ENCODE data around the gene OSGEPL1. TPM values are rescaled to one million over a fixed set of nuclear protein-coding genes. Genes with fewer than 3 reads are reported as not detected.

Gene OSGEPL1
- total and polyA plus RNA-seq, 2 of the 4 experiments (the other 2 are of a cell fraction) = 5.0 to 6.8 TPM

- peak overlapping the region; percentile 51 for H2AK9ac ChIP-seq (replicated peaks; ENCODE audit: low read depth, low read length, poor library complexity)
- no peak overlapping the region; the same call in 1 of the 2 replicates for H4K5ac ChIP-seq (ENCODE audit: low read depth, low read length)
- H3K9me3 ChIP-seq (ENCODE audit: control insufficient read depth, insufficient read depth, low read length) = no peaks in the 10 kb centered on the region
- H3K4me1 ChIP-seq (ENCODE audit: control insufficient read depth, insufficient read depth, low read length) = peaks cover 8% of the 10 kb centered on the region; the same call in 1 of the 2 replicates
- H2AFZ ChIP-seq (replicated peaks; ENCODE audit: low read length, poor library complexity) = peak overlapping the region; percentile 49
- peak overlapping the region in 1 of 2 experiments; percentile 62; a peak in 2 of 4 replicates for H4K8ac ChIP-seq (ENCODE audit: low read depth in 2 of 2, low read length in 2 of 2)
- H3K23ac ChIP-seq (ENCODE audit: low read depth, low read length) = no peak overlapping the region
- no peak for TF ChIP-seq CTCF (conservative IDR thresholded peaks at IDR 0.05; ENCODE audit: low read depth, low read length)
- TF ChIP-seq FOS (IDR thresholded peaks at IDR 0.05; ENCODE audit: low read depth, low read length) = peak; percentile 73
- TF ChIP-seq BHLHE40 (IDR thresholded peaks at IDR 0.05; ENCODE audit: low read depth, low read length) = no peak
- TF ChIP-seq POLR2A (IDR thresholded peaks at IDR 0.05; ENCODE audit: low read depth, low read length) = no peak
- no peak for TF ChIP-seq RAD21 (IDR thresholded peaks at IDR 0.05; ENCODE audit: low read length)
- TF ChIP-seq NFE2L2 (IDR thresholded peaks at IDR 0.05; ENCODE audit: low read depth, low read length) = no peak
- peak; percentile 19; the same call in 1 of the 2 replicates for TF ChIP-seq CEBPB (IDR thresholded peaks at IDR 0.05; ENCODE audit: low read depth, low read length)
- TF ChIP-seq RCOR1 (IDR thresholded peaks at IDR 0.05; ENCODE audit: insufficient replicate concordance, low read length) = no peak
- BruUV-seq (replicated peaks) = no TSS peak
- H3K4ac ChIP-seq (ENCODE audit: low read depth, low read length) = peak overlapping the region; percentile 44; the same call in 1 of the 2 replicates
- dilution Hi-C loops (cut with HindIII; ENCODE audit: low sequenced_read_pairs, unreplicated experiment) (no loop called here), in situ Hi-C loops (cut with MboI; ENCODE audit: low sequenced_read_pairs) (loop anchor here (5.0 kb wide), 1 partner anchor 268 kb away; no protein-coding TSS in a partner anchor), intact Hi-C loops (cut with micrococcal nuclease) (no loop called here)
- H4K91ac ChIP-seq (ENCODE audit: insufficient read depth, low read depth, low read length) = peak overlapping the region; percentile 30; the same call in 1 of the 2 replicates
- H2BK20ac ChIP-seq (ENCODE audit: low read depth, low read length) = peak overlapping the region; percentile 61; the same call in 1 of the 2 replicates
- peak overlapping the region; percentile 23 for H2BK120ac ChIP-seq (ENCODE audit: low read depth, low read length)
- peak overlapping the region; percentile 50; the same call in 1 of the 2 replicates for H3K14ac ChIP-seq (replicated peaks; ENCODE audit: low read depth, low read length)
- CTCF ChIA-PET = interaction anchor here (0.9 to 1.6 kb wide), 3 partner anchors 9 to 224 kb away, joined by 3 to 4 read pairs (median 3); no protein-coding TSS in a partner anchor
- H3K9ac ChIP-seq (ENCODE audit: low read depth, low read length) = no peak overlapping the region
- H2BK15ac ChIP-seq (ENCODE audit: low read depth, low read length) = peak overlapping the region; percentile 8; the same call in 1 of the 3 replicates
- no peaks in the 10 kb centered on the region for H3K27me3 ChIP-seq (ENCODE audit: control insufficient read depth, insufficient read depth, low read length)
- peaks cover 12 to 18% of the 10 kb centered on the region in 2 experiments for H3K79me1 ChIP-seq (ENCODE audit: low read depth in 1 of 2, low read length in 2 of 2)
- peak; percentile 81 for ATAC-seq (ENCODE audit: low read depth)
- POLR2A ChIA-PET (ENCODE audit: unreplicated experiment) = interaction anchor here (0.6 kb wide), 1 partner anchor 37 kb away, joined by 3 read pairs; the partner anchor contains the start of gene OSGEPL1
- peak overlapping the region; percentile 77 for H2BK5ac ChIP-seq (ENCODE audit: low read depth, low read length, poor library complexity, severe bottlenecking)
- WGBS, 2 experiments (ENCODE audit: extremely low coverage in 2 of 2, insufficient read length in 1 of 2) = no CpG with 5 or more reads among the region's 2 CpGs
- no peaks in the 10 kb centered on the region for H4K20me1 ChIP-seq (ENCODE audit: insufficient read depth, low read length)
- H3K27ac ChIP-seq (ENCODE audit: insufficient read depth, low read length) = no peak overlapping the region
- H3K18ac ChIP-seq (ENCODE audit: low read depth, low read length) = peak overlapping the region; percentile 7; the same call in 1 of the 2 replicates
- peak; percentile 83 for DNase-seq
- no peak overlapping the region for H3K4me3 ChIP-seq (ENCODE audit: insufficient read depth, low read depth, low read length)
- peaks cover 4% of the 10 kb centered on the region; the same call in 1 of the 2 replicates for H3K36me3 ChIP-seq (ENCODE audit: control insufficient read depth, insufficient read depth, low read length)
- H3K56ac ChIP-seq (ENCODE audit: extremely low read depth, insufficient read depth, low read length) = no peak overlapping the region
- H2AK5ac ChIP-seq (ENCODE audit: low read depth, low read length) = peak overlapping the region; percentile 5; the same call in 1 of the 2 replicates
- 0 out of 2 replicates have a peak overlapping the region, but pooled peaks have one; percentile 2 for H3K4me2 ChIP-seq (ENCODE audit: low read depth, low read length)
- peaks cover 5% of the 10 kb centered on the region for H3K9me1 ChIP-seq (ENCODE audit: insufficient read depth, low read length)
Observed at GRCh38 chr2:189799531-189799930, 36.9 kb upstream of the OSGEPL1 start.

All from IMR-90 (cell line).